ENCODE measurements around the gene ERN2.
"Not testable (repeated sequence)": the region's sequence is repeated elsewhere in the genome, so short reads cannot be mapped to it uniquely, and the experiment has no call there.

Gene ERN2

DNA sequence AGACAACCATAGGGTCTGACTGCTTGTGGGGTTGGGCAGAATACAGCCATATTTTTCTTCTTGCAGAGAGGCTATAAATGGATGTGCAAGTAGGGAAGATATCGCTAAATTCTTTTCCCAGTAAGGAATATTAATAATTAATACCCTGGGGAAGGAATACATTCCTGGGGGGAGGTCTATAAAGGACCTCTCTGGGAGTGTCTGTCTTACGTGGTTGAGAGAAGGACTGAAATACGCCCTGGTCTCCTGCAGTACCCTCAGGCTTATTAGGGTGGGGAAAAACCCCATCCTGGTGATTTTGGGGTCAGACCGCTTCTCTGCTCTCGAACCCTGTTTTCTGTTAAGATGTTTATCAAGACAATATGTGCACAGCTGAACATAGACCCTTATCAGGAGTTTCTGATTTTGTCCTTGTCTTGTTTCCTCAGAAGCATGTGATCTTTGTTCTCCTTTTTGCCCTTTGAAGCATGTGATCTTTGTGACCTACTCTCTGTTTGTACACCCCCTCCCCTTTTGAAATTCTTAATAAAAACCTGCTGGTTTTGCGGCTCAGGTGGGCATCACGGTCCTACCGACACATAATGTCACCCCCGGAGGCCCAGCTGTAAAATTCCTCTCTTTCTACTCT is 9.7 kb upstream of the ERN2 start:
- DNase-seq (ENCODE audit: low read depth in 1 of 2, low spot score in 1 of 2): not testable (repeated sequence)

DNA sequence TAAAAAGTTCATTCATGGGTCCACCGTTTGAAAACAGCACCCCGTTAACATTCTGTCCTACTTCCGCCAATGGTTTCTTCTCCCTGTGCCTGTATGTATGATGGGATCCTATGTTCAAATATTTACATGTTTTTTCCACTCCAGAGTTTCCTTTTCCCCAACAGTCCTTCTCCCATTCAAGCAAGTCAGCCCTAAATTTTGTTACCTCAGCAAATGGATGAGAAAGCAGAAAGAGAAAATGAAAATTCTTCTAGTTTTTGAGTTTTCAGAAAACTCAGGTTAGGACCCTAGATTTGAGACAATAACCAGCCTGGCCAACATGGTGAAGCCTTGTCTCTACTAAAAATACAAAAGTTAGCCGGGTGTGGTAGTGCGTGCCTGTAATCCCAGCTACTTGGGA is 3.5 kb upstream of the ERN2 start:
- no peak for DNase-seq (ENCODE audit: low read depth in 1 of 2, low spot score in 1 of 2)

DNA sequence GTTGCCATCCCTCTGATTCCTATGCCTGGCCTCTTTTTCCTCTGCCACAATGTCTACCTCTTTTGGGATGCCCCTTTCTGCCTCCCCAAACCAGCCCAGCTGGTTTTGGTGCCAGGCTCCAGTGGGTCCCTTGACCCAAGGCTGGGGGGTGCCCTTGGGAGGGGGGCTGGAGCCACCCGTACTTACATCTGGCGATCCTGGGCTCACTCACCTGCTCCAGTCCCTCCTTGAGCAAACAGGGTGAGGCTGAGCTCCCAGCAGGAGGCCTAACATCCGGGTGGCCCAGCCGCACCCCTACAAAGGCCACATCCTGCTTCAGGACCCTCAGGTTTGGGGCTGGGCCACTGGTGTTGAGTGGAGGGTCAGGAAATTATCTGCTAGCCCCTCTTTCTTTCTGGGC is 1.2 kb downstream of the ERN2 start:
- DNase-seq (ENCODE audit: low read depth in 1 of 2, low spot score in 1 of 2): no peak

DNA sequence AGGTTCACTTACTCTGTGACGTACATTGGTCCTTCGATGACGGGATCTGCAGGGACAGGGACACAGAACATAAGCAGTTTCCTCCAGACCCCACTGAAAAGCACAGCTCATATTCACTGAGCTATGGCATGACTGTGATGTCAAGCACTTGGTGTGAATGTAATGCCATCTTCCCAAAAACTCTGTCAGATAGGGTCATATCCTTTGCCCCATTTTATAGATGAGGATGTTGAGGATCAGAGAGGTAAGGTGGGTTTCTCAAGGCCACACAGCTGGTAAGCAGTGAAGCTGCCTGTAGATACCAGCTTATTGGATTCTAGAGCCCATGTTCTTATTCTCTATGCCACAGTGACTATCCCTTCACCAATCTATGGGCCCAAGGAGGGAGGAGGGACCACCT is 2.5 kb downstream of the ERN2 start:
- DNase-seq (ENCODE audit: low read depth in 1 of 2, low spot score in 1 of 2): no peak

DNA sequence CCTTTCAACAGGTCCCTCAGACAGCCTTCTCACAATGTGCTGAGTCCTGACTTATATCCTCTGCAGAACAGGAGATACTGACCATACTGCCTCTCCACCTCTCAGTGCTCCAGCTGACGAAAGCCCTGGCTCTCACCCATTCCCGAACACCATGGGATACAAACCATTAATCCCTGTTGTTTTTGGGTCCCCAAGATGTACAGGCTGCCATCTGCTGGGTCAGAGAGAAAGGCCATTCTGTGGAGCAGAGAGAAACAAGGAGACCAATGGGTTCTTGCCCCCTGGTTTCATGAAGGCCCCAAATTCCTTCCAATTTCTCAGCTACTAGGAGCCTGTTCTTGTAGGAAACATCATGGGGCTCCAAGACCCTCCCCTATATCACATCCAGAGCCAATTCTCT is 3.0 kb downstream of the ERN2 start:
- no peak for DNase-seq (ENCODE audit: low read depth in 1 of 2, low spot score in 1 of 2)

DNA sequence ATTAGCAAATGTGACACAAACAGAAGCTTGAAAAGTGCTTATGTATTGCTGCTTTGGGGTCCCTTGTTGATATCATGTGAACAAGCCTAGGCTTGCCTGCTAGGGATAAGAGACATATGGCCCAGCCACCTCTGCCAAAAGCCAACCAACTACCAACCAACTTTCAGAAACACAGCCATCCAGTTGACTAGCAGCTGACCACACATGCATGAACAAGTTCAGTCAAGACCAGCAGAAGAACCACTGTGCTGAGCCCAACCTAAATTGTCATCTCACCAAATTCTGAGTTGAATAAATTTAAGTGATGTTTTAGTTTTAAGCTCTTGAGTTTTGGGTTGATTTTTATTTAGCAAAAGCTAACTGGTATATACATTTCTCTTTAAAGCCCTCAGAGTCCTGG is 3.5 kb downstream of the ERN2 start:
- no peak for DNase-seq (ENCODE audit: low read depth in 1 of 2, low spot score in 1 of 2)

DNA sequence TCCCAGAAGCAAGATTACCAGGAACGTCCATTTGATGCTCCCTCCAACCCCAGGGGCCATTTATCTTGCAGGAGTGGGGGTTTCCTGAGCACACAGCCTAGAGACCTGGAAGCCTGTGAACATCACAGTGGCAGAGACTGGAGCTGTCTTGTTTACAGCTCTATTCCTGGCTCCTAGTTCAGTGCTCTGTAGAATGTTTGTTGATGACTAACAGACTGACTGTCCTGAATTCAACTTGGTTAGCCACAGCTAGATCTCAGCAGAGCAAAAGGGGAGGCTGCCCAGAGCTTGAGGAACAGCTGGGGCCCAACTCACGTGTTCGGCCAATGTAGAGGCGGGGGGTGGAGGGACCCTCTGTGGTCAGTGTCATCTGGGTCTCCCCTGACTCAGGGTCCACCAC is 6.6 kb downstream of the ERN2 start:
- DNase-seq (ENCODE audit: low read depth in 1 of 2, low spot score in 1 of 2): no peak

DNA sequence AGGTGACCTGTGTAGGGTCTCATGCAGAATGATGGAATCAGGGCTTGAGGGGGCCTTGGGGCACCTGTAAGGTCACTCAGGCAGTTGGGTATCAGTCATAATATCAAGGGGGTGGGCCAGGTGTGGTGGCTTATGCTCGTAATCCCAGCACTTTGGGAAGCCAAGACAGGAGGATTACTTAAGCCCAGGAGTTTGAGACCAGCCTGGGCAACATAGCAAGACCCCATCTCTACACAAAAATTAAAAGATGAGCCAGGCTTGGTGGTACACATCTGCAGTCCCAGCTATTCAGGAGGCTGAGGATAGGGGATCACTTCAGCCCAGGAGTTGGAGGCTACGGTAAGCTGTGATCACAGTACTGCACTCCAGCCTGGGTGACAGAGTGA is 7.5 kb downstream of the ERN2 start:
- no peak for DNase-seq (ENCODE audit: low read depth in 1 of 2, low spot score in 1 of 2)

DNA sequence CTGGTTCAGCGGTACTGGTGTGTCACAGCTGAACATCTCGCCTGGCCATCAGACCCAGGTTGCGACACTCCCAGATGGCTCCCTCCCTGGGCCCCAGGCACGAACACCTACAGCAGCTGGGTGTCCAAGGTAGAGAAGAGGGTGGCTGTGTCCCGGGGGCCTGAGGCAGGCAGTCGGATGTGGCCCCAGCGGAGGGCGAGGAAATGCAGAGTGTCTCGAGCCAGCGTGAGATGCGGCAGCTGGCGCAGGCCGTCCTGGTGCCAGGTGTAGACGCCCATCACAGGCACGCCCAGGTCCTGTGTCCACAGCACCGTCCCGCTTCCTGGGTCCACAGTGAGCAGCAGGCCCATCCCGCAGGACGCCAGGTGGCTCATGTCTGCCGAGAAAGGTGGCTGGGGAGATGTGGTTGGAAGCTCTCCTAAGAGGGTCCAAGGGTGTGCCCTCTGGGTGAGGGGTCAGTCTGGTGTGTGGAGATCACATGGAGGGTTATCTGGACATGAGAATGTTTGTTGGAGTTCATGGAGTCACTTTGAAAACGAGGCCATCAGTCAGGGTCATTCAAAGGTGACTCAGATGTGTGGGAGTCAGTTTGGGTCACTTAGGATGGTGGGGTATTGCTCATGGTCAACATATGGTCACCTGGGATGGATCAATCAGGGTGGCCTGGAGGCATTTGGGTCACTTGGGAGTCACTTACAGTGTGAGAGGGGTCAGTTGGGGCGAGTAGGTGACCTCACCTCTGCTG is 8.1 kb downstream of the ERN2 start:
- no peak for DNase-seq (ENCODE audit: low read depth in 1 of 2, low spot score in 1 of 2)

DNA sequence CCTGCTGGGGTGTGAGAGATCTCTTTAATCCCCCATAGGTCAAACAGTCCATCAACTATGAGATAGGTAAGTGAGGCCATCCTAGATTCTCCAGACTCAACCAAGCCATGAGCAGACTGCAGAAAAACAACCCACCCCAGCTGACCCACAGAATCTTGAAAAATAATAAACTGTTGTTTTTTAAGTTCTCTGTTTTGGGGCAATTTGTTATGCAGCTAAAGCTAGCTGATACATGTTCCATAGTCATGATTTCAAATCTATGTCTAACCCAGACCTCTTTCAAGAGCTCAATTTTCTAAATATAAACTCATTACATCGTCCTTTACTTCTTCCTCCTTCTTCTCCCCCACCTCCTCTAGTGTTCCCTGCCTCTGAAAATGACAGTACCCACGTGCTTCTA is 10.1 kb downstream of the ERN2 start:
- no peak for DNase-seq (ENCODE audit: low read depth in 1 of 2, low spot score in 1 of 2)

DNA sequence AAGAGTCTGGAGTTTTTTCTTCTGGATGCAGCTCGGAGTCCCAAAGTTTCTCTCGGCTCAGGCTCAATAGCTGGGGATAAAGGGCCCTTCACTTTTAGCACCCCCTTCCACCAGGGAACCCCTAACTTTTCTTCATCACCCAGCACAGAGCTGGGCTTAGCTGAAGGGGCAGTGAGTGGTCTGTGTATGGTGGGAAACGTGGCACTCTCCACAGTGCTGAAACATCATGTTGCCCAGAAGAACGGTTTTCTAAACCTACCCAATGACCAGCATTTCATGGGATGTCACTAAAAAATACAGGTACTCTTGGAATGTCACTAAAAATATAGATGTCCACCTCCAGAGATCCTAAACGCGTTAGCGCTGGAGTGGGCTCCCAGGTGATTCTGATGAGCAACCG is 12.0 kb downstream of the ERN2 start:
- DNase-seq (ENCODE audit: low read depth in 1 of 2, low spot score in 1 of 2): no peak

DNA sequence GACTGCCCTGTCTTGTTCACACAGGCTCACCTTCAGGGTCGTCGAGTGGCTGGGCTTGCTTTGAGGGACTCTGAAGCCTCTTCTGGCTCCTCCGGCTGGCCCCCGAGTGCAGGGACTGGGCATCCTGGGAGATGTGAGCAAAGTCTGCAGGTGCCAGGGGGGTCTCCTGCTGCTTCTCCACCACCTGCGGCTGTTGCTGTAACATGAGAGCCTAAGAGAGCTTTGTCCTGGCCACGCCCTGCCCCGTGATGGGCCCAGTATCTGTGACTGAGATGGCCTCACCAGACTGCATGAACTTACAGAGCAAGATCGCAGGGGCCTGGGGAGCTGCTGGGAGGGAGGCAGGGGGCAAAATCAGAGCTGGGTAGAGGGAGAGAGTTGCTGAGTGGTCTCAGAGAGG is 12.5 kb downstream of the ERN2 start:
- DNase-seq (ENCODE audit: low read depth in 1 of 2, low spot score in 1 of 2): no peak

DNA sequence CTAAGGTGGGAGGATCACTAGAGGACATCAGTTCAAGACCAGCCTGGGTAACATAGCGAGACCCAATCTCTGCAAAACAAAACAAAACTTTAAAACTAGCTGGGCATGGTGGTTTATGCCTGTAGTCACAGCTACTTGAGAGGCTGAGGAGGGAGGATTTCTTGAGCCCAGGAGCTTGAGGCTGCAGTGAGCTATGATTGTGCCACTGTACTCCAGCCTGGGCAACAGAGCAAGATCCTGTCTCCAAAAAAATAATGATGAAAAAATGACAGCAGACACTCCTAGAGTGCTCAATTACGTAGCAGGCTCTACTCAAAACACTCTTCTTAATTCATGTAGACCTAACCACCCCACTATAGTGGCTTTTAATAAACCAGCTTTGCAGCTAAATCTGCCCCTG is 12.9 kb downstream of the ERN2 start:
- DNase-seq (ENCODE audit: low read depth in 1 of 2, low spot score in 1 of 2): no peak

DNA sequence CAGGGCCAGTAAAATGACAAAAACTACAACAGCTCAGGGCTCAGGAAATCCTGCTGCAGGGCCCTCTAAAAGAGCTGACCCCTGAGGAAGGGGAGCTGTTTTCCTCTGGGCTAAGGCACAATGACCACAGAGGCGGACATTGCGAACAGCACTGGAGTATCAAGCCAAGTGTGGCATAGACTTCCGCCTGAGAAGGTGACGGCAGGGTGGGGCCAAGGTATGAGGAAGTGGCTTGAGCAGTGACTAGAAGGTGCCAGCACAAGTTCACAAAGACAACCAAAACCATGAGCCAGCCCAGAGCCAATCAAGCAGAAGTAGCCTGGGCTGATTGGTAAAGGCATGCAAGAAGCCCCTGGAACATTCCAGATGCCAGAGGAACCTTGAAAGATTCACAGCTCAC is 13.9 kb downstream of the ERN2 start:
- no peak for DNase-seq (ENCODE audit: low read depth in 1 of 2, low spot score in 1 of 2)

DNA sequence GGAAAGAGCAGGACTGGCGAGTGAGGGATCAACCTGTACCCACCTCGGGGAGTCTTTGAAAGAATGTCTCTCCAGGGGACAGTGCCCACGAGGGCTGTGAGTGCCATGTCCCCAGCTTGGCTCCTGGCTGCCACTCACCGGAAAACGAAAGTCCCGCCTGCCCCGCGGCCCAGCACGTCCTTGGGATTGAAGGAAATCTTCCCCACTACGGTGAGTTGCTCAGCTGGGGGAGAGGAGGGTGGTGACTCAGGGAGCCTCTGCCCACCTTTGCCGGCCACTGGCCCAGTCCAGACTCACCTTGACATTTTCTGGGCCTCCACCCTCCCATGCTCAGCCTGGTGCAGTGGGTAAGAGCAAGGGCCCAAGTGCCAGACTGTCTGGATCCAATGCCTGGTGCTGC is 17.3 kb downstream of the ERN2 start:
- no peak for DNase-seq (ENCODE audit: low read depth in 1 of 2, low spot score in 1 of 2)

DNA sequence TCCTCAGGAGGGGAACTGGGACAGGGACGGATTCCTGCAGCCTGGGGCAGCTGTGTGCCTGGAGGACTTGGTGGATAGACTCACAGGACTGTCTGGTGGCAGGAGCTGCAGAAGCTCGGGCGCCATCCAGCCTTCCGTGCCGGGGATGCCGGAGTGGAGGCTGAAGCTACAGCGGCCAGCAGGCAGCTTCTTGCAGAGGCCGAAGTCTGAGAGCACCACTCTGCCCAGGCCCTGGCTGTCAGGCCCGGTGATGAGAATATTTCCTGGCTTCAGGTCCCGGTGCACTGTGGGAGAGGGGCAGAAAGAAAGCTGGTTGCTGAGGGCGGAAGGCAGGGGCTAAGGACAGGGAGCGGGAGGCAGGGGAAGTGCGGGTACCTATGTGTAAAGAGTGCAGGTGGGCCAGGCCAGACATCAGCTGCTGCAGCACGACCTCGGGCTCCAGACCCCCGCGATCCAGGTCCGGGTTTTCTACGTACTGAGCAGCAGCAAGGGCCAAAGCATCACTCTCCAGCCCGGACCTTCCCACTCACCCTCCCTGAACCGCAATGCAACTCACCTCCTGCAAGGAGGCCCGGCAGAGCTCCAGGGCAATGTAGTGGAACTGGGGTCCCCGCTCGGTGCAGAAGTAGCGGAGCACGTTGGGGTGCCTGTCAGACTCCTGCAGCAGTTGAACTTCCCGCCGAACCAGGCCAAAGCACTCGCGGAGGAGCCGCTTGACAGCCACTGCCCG is 18.2 kb downstream of the ERN2 start:
- DNase-seq (ENCODE audit: low read depth in 1 of 2, low spot score in 1 of 2): no peak

DNA sequence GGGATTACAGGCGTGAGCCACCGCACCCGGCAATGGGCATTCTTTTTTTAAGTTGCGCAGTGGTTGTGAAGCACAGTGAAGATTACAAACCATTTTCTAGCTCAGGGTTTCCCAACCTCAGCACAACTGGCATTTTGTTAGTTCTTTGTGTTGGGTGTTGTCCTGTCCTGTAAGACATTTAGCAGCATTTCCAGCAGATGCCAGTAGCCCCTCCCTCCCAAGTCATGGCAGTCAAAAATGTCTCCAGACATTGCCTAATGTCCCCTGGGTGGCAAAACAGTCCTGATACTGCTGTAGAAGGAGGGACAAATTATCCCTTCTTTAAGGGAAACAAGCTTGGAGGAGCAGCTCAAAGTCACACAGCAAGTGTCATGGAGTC is 18.8 kb downstream of the ERN2 start:
- DNase-seq (ENCODE audit: low read depth in 1 of 2, low spot score in 1 of 2): no peak

DNA sequence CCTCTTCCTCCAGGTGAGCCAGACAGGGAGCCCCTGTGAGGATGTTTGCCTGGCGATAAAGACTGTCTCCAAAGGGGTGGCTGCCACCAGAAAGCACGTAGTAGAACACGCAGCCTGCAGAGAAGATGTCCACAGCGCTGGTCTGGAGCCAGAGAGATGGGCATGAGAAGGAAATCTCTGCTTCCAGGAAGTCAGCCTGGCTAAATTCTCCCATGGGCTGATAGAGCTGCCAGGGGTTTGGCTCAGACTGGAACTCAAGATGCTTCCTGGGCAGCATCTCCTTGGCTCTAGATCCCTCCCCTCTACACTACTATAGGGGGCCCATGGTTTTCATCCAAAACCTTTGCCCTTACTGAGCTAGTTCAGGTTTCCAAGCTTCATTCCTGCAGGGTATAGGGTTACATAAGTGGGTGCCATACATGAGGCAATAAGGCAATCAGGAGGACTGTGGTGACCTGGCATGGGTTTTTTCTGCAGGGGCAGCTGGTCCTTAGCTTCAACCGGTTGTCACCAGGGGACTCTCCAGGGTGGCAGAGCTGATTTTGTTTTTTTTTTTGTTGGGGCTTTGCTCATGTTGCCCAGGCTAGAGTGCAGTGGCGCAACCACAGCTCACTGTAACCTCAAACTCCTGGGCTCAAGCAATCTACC is 20.7 kb downstream of the ERN2 start:
- DNase-seq (ENCODE audit: low read depth in 1 of 2, low spot score in 1 of 2): no peak

DNA sequence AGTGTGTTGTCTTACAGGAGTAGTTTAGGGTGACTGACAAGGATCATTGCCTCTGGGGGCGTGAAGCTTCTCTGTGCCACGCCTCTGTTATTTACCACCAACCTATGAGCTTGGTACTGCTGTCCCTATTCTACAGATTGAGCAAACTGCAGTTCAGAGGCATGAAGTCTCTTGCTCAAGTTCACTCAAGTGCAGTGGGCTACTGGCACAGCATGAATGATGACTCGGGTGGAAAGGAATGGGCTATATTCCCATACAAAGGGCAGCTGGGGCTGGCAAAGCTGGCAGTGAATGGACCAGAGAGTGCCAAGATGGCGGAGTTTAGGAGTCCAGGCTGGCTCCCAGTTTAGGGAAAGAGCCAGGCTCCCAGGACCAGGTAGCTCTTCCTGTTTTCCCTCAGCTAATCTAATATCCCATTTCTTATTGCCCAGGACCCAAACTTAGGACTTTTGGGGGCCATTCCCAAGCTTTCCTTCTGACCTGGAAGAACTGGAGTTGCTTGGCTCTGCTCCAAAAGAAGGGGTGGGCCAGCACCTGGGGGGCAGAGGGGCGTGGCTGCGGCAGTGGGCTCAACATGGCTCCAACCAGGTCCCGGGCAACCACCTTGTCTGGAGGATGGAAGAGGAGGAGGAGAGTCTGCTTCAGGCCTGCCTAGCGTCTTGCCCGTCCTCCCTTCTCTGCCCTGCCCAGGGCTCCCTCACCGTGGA is 21.4 kb downstream of the ERN2 start:
- no peak for DNase-seq (ENCODE audit: low read depth in 1 of 2, low spot score in 1 of 2)

DNA sequence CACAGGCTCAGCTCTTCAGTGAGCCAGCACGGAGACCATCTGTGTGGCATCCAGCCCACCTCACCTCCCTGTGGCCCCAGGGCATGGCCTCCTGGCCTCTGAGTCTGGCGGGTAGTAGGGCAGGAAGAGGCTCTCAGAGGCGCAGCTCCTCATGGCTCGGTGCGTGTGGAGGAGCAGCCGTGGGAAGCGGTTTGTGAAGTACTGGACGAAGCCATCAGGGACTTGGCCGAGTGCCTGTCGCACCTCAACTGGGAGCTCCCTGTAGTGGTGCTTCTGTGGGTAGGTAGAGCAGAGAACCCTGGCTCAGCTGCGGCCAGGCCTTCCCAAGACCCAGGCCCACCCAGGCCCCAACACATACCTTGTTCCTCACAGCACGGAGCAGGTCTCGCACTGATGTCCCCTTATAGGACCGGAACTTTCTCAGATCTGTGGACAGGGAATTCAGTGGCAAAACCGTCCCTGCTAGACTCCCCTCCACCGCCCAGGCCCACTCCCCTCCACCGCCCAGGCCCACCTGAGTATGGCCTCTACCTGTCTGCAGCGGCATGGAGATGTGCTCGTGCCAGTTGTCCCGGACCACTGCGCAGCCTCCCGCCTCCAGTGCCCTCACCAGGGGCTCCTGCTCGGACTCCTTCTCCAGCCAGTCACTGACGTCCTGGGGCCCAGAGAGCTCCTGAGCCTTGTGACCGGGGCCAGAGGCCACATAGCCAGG is 22.1 kb downstream of the ERN2 start:
- DNase-seq (ENCODE audit: low read depth in 1 of 2, low spot score in 1 of 2): no peak
